ENCODE data around the gene CPPED1.

DNA sequence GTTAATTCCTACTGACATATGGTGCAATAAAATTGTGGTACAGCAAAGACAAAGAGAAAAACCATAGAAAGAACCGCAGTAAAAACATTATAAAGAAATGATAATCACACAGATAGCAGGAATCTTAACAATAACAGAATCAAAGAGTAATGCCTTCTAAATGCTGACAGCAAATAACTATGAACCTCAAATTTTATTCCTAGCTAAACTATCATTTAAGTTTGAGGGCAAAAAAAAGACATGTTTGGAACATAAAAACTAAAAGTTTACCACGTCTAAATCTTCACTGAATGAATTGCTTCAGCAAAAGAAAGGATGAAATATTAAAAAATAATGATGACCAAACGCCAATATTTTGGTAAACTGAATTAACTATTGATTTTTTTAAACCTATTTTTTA, 135.8 kb downstream of the CPPED1 start:
- no peak for TF ChIP-seq POLR2A (IDR thresholded peaks at IDR 0.05; ENCODE audit: extremely low read depth, insufficient read length)
- TF ChIP-seq MYC (IDR thresholded peaks at IDR 0.05; ENCODE audit: low read depth, low read length), result no peak
- TF ChIP-seq, protein P1, sequence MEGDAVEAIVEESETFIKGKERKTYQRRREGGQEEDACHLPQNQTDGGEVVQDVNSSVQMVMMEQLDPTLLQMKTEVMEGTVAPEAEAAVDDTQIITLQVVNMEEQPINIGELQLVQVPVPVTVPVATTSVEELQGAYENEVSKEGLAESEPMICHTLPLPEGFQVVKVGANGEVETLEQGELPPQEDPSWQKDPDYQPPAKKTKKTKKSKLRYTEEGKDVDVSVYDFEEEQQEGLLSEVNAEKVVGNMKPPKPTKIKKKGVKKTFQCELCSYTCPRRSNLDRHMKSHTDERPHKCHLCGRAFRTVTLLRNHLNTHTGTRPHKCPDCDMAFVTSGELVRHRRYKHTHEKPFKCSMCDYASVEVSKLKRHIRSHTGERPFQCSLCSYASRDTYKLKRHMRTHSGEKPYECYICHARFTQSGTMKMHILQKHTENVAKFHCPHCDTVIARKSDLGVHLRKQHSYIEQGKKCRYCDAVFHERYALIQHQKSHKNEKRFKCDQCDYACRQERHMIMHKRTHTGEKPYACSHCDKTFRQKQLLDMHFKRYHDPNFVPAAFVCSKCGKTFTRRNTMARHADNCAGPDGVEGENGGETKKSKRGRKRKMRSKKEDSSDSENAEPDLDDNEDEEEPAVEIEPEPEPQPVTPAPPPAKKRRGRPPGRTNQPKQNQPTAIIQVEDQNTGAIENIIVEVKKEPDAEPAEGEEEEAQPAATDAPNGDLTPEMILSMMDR (IDR thresholded peaks at IDR 0.05; ENCODE audit: low read depth, low read length), result no peak
